WTC11 (cell line): ENCODE measurements around the gene NDUFB8. TPM values are rescaled to one million over a fixed set of nuclear protein-coding genes. Genes with fewer than 3 reads are reported as not detected.

Experiments used
- ATAC-seq: fragments of 200-7000 bp; cut with Tn5 transposase; 2 replicates; pipeline ENCODE4 v1.10.0; 2021; ENCODE audit warnings: mild to moderate bottlenecking, moderate library complexity
- CTCF ChIA-PET: fragments of 300-600 bp; sonication (Branson Sonifier 250); formaldehyde crosslinking; loops from one replicate; lab custom pipeline; 2021; ENCODE audit warnings: antibody characterized with exemption; lab: Charles Lee
- POLR2A ChIA-PET: fragments of 350-600 bp; sonication (Branson Sonifier 250); formaldehyde crosslinking; loops from one replicate; lab custom pipeline; 2021; ENCODE audit warnings: antibody characterized with exemption; lab: Charles Lee
- DNase-seq: peaks from one replicate; pipeline ENCODE4 v3.0.0; 2021; ENCODE audit warnings: low spot score
- H3K27ac Mint-ChIP-seq: 2 replicates; pipeline ENCODE4 v1.8.0; 2021; ENCODE audit warnings: mixed read lengths
- H3K27me3 Mint-ChIP-seq: 2 replicates; pipeline ENCODE4 v1.8.0; 2021; ENCODE audit warnings: low read depth, mild to moderate bottlenecking, moderate library complexity, mixed read lengths
- H3K36me3 Mint-ChIP-seq: 2 replicates; pipeline ENCODE4 v1.8.0; 2021; ENCODE audit warnings: mixed read lengths
- H3K4me1 Mint-ChIP-seq: 2 replicates; pipeline ENCODE4 v1.8.0; 2022; ENCODE audit warnings: mixed read lengths
- H3K4me3 Mint-ChIP-seq: 2 replicates; pipeline ENCODE4 v1.8.0; 2021; ENCODE audit warnings: mild to moderate bottlenecking, moderate library complexity, mixed read lengths
- H3K9me3 Mint-ChIP-seq: 2 replicates; pipeline ENCODE4 v1.8.0; 2021; ENCODE audit warnings: mixed read lengths
- ATF1 ChIP-seq: sonication (generic); formaldehyde crosslinking; IDR thresholded peaks from 2 replicates; pipeline ENCODE4 v1.8.1; 2023; ENCODE audit warnings: mild to moderate bottlenecking, moderate library complexity, missing genetic modification reagents
- CREB1 ChIP-seq: sonication (generic); formaldehyde crosslinking; IDR thresholded peaks from 2 replicates; pipeline ENCODE4 v1.8.0; 2023; ENCODE audit warnings: mild to moderate bottlenecking, missing genetic modification reagents
- FOXJ3 ChIP-seq: sonication (generic); formaldehyde crosslinking; IDR thresholded peaks from 2 replicates; pipeline ENCODE4 v1.9.0; 2021; ENCODE audit warnings: missing genetic modification reagents, mild to moderate bottlenecking, borderline replicate concordance
- GRHL2 ChIP-seq: fragments of 250-450 bp; sonication (Bioruptor Pico); IDR thresholded peaks from 2 replicates; pipeline ENCODE4 v1.8.0; 2022; ENCODE audit warnings: mild to moderate bottlenecking, moderate library complexity; ENCODE audit not compliant: insufficient replicate concordance, severe bottlenecking
- MYBL2 ChIP-seq: sonication (generic); formaldehyde crosslinking; IDR thresholded peaks from 2 replicates; pipeline ENCODE4 v1.8.1; 2023; ENCODE audit warnings: mild to moderate bottlenecking, moderate library complexity, missing genetic modification reagents
- NR3C1 ChIP-seq: sonication (generic); formaldehyde crosslinking; conservative IDR thresholded peaks from 2 replicates; pipeline ENCODE4 v1.8.1; 2023; ENCODE audit warnings: low read depth, mild to moderate bottlenecking, missing genetic modification reagents
- SOX15 ChIP-seq: fragments of 250-450 bp; sonication (Bioruptor Pico); IDR thresholded peaks from 2 replicates; pipeline ENCODE4 v1.9.0; 2021; ENCODE audit warnings: mild to moderate bottlenecking
- TEAD1 ChIP-seq: sonication (generic); formaldehyde crosslinking; IDR thresholded peaks from 2 replicates; pipeline ENCODE4 v1.8.0; 2022; ENCODE audit warnings: mild to moderate bottlenecking, missing genetic modification reagents
- TP53 ChIP-seq: sonication (generic); formaldehyde crosslinking; IDR thresholded peaks from 2 replicates; pipeline ENCODE4 v1.8.1; 2023; ENCODE audit warnings: mild to moderate bottlenecking, missing genetic modification reagents
- ZNF121 ChIP-seq: sonication (generic); formaldehyde crosslinking; IDR thresholded peaks from 2 replicates; pipeline ENCODE4 v1.8.0; 2023; ENCODE audit warnings: missing genetic modification reagents
- ZNF232 ChIP-seq: sonication (generic); formaldehyde crosslinking; IDR thresholded peaks from 2 replicates; pipeline ENCODE4 v1.8.0; 2022; ENCODE audit warnings: mild to moderate bottlenecking, missing genetic modification reagents
- total RNA-seq: library from RNA; stranded (reverse); gene quantifications from 3 replicates; pipeline ENCODE4 v1.2.3, GENCODE V29; 2021
- TF ChIP-seq, protein P1 (sequence below): sonication (generic); formaldehyde crosslinking; IDR thresholded peaks from 2 replicates; pipeline ENCODE4 v1.8.0; 2023; ENCODE audit warnings: missing genetic modification reagents, mild to moderate bottlenecking, borderline replicate concordance
- TF ChIP-seq, protein P2 (sequence below): sonication (generic); formaldehyde crosslinking; IDR thresholded peaks from 2 replicates; pipeline ENCODE4 v1.8.0; 2022; ENCODE audit warnings: mild to moderate bottlenecking, missing genetic modification reagents
- TF ChIP-seq, protein P3 (sequence below): sonication (generic); formaldehyde crosslinking; IDR thresholded peaks from 2 replicates; pipeline ENCODE4 v1.8.0; 2022; ENCODE audit warnings: missing genetic modification reagents

NDUFB8 gene
- total RNA-seq, 1 experiment from 2014 or later, result 206 TPM

DNA sequence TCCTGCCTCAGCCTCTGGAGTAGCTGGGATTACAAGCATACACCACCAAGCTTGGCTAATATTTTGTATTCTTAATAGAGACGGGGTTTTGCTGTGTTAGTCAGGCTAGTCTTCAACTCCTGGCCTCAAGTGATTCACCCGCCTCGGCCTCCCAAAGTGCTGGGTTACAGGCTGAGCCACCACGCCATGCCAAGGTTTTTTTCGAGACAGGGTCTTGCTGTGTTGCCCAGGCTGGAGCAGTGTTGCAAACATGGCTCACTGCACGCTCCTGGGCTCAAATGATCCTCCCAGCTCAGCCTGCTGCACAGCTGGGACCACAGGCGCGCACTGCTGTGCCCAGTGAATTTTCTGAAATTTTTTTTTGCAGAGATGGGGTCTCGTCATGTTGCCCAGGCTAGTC is 6.7 kb downstream of the NDUFB8 start:
- 0 out of 2 replicates have a peak, but pooled peaks cover 8% of the 10 kb centered on the region for H3K4me1 Mint-ChIP-seq
- H3K4me3 Mint-ChIP-seq, result no peak overlapping the region
- ATAC-seq (no peak), DNase-seq (no peak)
- peak; percentile 69; the same call in 1 of the 2 replicates for TF ChIP-seq ZNF121 (CRISPR knock-in tag)
- no peak for TF ChIP-seq SOX15 (CRISPR knock-in tag)
- TF ChIP-seq GRHL2 (CRISPR knock-in tag), result no peak
- H3K27ac Mint-ChIP-seq, result no peak overlapping the region
- peaks cover 26% of the 10 kb centered on the region for H3K36me3 Mint-ChIP-seq
- ChIA-PET POLR2A (no interaction called here), CTCF (interaction anchor here (1.5 to 3.4 kb wide), 2 partner anchors 14 to 41 kb away, joined by 4 to 11 read pairs; no protein-coding TSS in a partner anchor)
- H3K27me3 Mint-ChIP-seq, result peaks cover 28% of the 10 kb centered on the region
- no peaks in the 10 kb centered on the region for H3K9me3 Mint-ChIP-seq

DNA sequence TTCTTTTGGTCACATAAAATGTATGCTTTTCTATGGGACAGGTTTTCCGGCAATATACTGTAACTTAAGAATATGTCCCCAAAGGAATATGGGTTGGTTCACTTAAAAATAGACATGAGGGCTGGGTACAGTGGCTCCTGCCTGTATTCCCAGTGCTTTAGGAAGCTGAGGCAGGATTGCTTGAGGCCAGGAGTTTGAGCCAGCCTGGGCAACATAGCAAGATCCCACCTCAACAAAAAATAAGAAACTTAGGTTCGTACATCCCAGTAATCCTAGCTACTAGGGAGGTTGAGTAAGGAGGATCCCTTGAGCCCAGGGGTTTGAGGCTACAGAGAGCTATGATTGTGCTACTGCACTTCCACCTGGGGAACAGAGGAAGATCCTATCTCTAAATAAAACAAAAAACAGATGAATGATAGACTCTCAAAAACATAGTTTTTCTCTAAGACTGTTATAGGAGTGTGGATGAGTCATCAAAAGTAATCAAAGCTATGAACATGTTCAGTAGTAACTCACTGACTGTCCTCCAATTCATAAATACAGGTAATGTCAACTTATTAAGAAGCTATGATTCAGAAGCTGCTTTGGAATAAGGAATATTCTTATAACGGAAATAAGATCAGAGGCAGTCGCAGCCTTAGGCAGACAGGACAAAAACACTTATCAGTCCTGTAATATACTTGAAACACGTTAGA is 7.4 kb downstream of the NDUFB8 start:
- TF ChIP-seq MYBL2 (CRISPR knock-in tag) (no peak), FOXJ3 (CRISPR knock-in tag) (no peak), TP53 (CRISPR knock-in tag) (no peak), ATF1 (CRISPR knock-in tag) (no peak), ZNF121 (CRISPR knock-in tag) (no peak; the same call in 1 of the 2 replicates), NR3C1 (CRISPR knock-in tag) (no peak), ZNF232 (CRISPR knock-in tag) (no peak), CREB1 (CRISPR knock-in tag) (no peak), TEAD1 (no peak)
- TF ChIP-seq, protein P1, sequence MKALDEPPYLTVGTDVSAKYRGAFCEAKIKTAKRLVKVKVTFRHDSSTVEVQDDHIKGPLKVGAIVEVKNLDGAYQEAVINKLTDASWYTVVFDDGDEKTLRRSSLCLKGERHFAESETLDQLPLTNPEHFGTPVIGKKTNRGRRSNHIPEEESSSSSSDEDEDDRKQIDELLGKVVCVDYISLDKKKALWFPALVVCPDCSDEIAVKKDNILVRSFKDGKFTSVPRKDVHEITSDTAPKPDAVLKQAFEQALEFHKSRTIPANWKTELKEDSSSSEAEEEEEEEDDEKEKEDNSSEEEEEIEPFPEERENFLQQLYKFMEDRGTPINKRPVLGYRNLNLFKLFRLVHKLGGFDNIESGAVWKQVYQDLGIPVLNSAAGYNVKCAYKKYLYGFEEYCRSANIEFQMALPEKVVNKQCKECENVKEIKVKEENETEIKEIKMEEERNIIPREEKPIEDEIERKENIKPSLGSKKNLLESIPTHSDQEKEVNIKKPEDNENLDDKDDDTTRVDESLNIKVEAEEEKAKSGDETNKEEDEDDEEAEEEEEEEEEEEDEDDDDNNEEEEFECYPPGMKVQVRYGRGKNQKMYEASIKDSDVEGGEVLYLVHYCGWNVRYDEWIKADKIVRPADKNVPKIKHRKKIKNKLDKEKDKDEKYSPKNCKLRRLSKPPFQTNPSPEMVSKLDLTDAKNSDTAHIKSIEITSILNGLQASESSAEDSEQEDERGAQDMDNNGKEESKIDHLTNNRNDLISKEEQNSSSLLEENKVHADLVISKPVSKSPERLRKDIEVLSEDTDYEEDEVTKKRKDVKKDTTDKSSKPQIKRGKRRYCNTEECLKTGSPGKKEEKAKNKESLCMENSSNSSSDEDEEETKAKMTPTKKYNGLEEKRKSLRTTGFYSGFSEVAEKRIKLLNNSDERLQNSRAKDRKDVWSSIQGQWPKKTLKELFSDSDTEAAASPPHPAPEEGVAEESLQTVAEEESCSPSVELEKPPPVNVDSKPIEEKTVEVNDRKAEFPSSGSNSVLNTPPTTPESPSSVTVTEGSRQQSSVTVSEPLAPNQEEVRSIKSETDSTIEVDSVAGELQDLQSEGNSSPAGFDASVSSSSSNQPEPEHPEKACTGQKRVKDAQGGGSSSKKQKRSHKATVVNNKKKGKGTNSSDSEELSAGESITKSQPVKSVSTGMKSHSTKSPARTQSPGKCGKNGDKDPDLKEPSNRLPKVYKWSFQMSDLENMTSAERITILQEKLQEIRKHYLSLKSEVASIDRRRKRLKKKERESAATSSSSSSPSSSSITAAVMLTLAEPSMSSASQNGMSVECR (CRISPR knock-in tag), result no peak
- TF ChIP-seq, protein P2, sequence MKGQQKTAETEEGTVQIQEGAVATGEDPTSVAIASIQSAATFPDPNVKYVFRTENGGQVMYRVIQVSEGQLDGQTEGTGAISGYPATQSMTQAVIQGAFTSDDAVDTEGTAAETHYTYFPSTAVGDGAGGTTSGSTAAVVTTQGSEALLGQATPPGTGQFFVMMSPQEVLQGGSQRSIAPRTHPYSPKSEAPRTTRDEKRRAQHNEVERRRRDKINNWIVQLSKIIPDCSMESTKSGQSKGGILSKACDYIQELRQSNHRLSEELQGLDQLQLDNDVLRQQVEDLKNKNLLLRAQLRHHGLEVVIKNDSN (CRISPR knock-in tag), result no peak
- TF ChIP-seq, protein P3, sequence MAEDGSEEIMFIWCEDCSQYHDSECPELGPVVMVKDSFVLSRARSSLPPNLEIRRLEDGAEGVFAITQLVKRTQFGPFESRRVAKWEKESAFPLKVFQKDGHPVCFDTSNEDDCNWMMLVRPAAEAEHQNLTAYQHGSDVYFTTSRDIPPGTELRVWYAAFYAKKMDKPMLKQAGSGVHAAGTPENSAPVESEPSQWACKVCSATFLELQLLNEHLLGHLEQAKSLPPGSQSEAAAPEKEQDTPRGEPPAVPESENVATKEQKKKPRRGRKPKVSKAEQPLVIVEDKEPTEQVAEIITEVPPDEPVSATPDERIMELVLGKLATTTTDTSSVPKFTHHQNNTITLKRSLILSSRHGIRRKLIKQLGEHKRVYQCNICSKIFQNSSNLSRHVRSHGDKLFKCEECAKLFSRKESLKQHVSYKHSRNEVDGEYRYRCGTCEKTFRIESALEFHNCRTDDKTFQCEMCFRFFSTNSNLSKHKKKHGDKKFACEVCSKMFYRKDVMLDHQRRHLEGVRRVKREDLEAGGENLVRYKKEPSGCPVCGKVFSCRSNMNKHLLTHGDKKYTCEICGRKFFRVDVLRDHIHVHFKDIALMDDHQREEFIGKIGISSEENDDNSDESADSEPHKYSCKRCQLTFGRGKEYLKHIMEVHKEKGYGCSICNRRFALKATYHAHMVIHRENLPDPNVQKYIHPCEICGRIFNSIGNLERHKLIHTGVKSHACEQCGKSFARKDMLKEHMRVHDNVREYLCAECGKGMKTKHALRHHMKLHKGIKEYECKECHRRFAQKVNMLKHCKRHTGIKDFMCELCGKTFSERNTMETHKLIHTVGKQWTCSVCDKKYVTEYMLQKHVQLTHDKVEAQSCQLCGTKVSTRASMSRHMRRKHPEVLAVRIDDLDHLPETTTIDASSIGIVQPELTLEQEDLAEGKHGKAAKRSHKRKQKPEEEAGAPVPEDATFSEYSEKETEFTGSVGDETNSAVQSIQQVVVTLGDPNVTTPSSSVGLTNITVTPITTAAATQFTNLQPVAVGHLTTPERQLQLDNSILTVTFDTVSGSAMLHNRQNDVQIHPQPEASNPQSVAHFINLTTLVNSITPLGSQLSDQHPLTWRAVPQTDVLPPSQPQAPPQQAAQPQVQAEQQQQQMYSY (CRISPR knock-in tag), result no peak
- Mint-ChIP-seq H3K27me3 (peaks cover 34% of the 10 kb centered on the region), H3K36me3 (peaks cover 26% of the 10 kb centered on the region), H3K4me1 (0 out of 2 replicates have a peak, but pooled peaks cover 8% of the 10 kb centered on the region), H3K9me3 (no peaks in the 10 kb centered on the region), H3K27ac (no peak overlapping the region), H3K4me3 (no peak overlapping the region)
- ATAC-seq, result no peak
- ChIA-PET POLR2A (no interaction called here), CTCF (interaction anchor here (1.5 to 3.4 kb wide), 2 partner anchors 13 to 40 kb away, joined by 4 to 11 read pairs; no protein-coding TSS in a partner anchor)
- DNase-seq, result no peak
